RPMI7951 (cell line): ENCODE measurements around the gene BTG1. TPM values are rescaled to one million over a fixed set of nuclear protein-coding genes. Genes with fewer than 3 reads are reported as not detected.

ENCODE experiments used
- DNase-seq: peaks from one replicate; pipeline ENCODE4 v3.0.0-alpha.2; 2012; ENCODE audit warnings: low read depth
- total RNA-seq: library from RNA; depleted of rRNA; stranded (reverse); fragments of >200 nt; shearing (Covaris generic); gene quantifications from 2 replicates; pipeline ENCODE4 v1.2.3, GENCODE V29; 2014; rRNA removed

BTG1 gene
- total RNA-seq, result 5.1 and 7.3 TPM in 2 replicates

GRCh38 chr12:92145731-92146496, at the start of gene BTG1:
BTG1 (minus strand) TSS chr12:92145846; CDS start chr12:92145535, 311 bp downstream.
- peak; percentile 99 for DNase-seq

GRCh38 chr12:92194561-92194960, 48.9 kb upstream of the BTG1 start:
- DNase-seq, result no peak

- DNase-seq, result no peak
Measured at GRCh38 chr12:92193846-92194245, 48.2 kb upstream of the BTG1 start.

GRCh38 chr12:92193063-92193462, 47.4 kb upstream of the BTG1 start:
- no peak for DNase-seq

GRCh38 chr12:92192360-92192759, 46.7 kb upstream of the BTG1 start:
- no peak for DNase-seq

- DNase-seq, result no peak
Measured at GRCh38 chr12:92191061-92191460, 45.4 kb upstream of the BTG1 start.

GRCh38 chr12:92188517-92189188, 43.0 kb upstream of the BTG1 start:
- DNase-seq, result no peak

GRCh38 chr12:92186038-92186470, 40.4 kb upstream of the BTG1 start:
- DNase-seq, result no peak

GRCh38 chr12:92185052-92185451, 39.4 kb upstream of the BTG1 start:
- no peak for DNase-seq

- DNase-seq, result no peak
Measured at GRCh38 chr12:92183575-92183974, 37.9 kb upstream of the BTG1 start.

- no peak for DNase-seq
Measured at GRCh38 chr12:92178340-92178739, 32.7 kb upstream of the BTG1 start.

GRCh38 chr12:92176646-92177045, 31.0 kb upstream of the BTG1 start:
- DNase-seq, result no peak

- no peak for DNase-seq
Measured at GRCh38 chr12:92175961-92176360, 30.3 kb upstream of the BTG1 start.

GRCh38 chr12:92170050-92170449, 24.4 kb upstream of the BTG1 start:
- no peak for DNase-seq

- no peak for DNase-seq
Measured at GRCh38 chr12:92167075-92167474, 21.4 kb upstream of the BTG1 start.

- no peak for DNase-seq
Measured at GRCh38 chr12:92164712-92165111, 19.1 kb upstream of the BTG1 start.

- DNase-seq, result no peak
Measured at GRCh38 chr12:92162079-92162478, 16.4 kb upstream of the BTG1 start.

- DNase-seq, result no peak
Measured at GRCh38 chr12:92158796-92159439, 13.3 kb upstream of the BTG1 start.

- no peak for DNase-seq
Measured at GRCh38 chr12:92156704-92157395, 11.2 kb upstream of the BTG1 start.

- no peak for DNase-seq
Measured at GRCh38 chr12:92156139-92156538, 10.5 kb upstream of the BTG1 start.

- DNase-seq, result no peak
Measured at GRCh38 chr12:92155733-92156132, 10.1 kb upstream of the BTG1 start.

GRCh38 chr12:92151916-92152315, 6.3 kb upstream of the BTG1 start:
- DNase-seq, result no peak
